GM12892 (cell line): Measurements from ENCODE around the gene PDE4C.

Experiments used
- POLR2A ChIP-seq: IDR thresholded peaks from 2 replicates; pipeline ENCODE4 v1.6.1; 2011; ENCODE audit warnings: low read depth, low read length, control low read depth
- TAF1 ChIP-seq: IDR thresholded peaks from 2 replicates; pipeline ENCODE4 v1.6.1; 2011; ENCODE audit warnings: low read depth, mild to moderate bottlenecking, control low read depth, low read length, borderline replicate concordance

GRCh38 chr19:18227781-18228271 lies 1.6 kb upstream of the PDE4C start:
- TF ChIP-seq TAF1 (no peak), POLR2A (no peak)
